ENCODE measurements around the gene AP1S1. TPM values are rescaled to one million over a fixed set of nuclear protein-coding genes. Genes with fewer than 3 reads are reported as not detected.

The AP1S1 gene
- total and polyA plus RNA-seq, 2 of the 13 experiments (the other 11 are each of a cell fraction or from before 2014, with no cell fraction given): 57.5 to 68.1 TPM

GRCh38 chr7:101124376-101125056, 29.8 kb upstream of the AP1S1 start (continued):
- no peak; the same call in 1 of the 2 replicates for TF ChIP-seq MYC (CRISPR knock-in tag; IDR thresholded peaks at IDR 0.05; ENCODE audit: borderline replicate concordance)
- no peak for TF ChIP-seq HNRNPUL1 (IDR thresholded peaks at IDR 0.05; ENCODE audit: low read depth, low read length)
- peak; percentile 74; the same call in 1 of the 2 replicates for TF ChIP-seq HMG20A (CRISPR knock-in tag; IDR thresholded peaks at IDR 0.05; ENCODE audit: borderline replicate concordance)
- no peak for TF ChIP-seq PHF20 (CRISPR knock-in tag; IDR thresholded peaks at IDR 0.05)
- no peak for TF ChIP-seq ZNF24 (IDR thresholded peaks at IDR 0.05)
- TF ChIP-seq PITX1 (CRISPR knock-in tag; IDR thresholded peaks at IDR 0.05): peak; percentile 97
- TF ChIP-seq ZNF260 (CRISPR knock-in tag; IDR thresholded peaks at IDR 0.05; ENCODE audit: borderline replicate concordance, low read depth): no peak
- no peak for TF ChIP-seq ZNF34 (CRISPR knock-in tag; IDR thresholded peaks at IDR 0.05; ENCODE audit: borderline replicate concordance)
- TF ChIP-seq, protein P1, sequence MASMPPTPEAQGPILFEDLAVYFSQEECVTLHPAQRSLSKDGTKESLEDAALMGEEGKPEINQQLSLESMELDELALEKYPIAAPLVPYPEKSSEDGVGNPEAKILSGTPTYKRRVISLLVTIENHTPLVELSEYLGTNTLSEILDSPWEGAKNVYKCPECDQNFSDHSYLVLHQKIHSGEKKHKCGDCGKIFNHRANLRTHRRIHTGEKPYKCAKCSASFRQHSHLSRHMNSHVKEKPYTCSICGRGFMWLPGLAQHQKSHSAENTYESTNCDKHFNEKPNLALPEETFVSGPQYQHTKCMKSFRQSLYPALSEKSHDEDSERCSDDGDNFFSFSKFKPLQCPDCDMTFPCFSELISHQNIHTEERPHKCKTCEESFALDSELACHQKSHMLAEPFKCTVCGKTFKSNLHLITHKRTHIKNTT (CRISPR knock-in tag; IDR thresholded peaks at IDR 0.05): no peak
- no peak for TF ChIP-seq HNRNPK (IDR thresholded peaks at IDR 0.05; ENCODE audit: low read depth, low read length, poor library complexity, severe bottlenecking)
- TF ChIP-seq ZNF724P (CRISPR knock-in tag; IDR thresholded peaks at IDR 0.05; ENCODE audit: borderline replicate concordance): no peak
- TF ChIP-seq CEBPB (IDR thresholded peaks at IDR 0.05; ENCODE audit: borderline replicate concordance, low read depth, low read length): no peak
- TF ChIP-seq KLF16 (CRISPR knock-in tag; IDR thresholded peaks at IDR 0.05): no peak
- TF ChIP-seq, protein P2, sequence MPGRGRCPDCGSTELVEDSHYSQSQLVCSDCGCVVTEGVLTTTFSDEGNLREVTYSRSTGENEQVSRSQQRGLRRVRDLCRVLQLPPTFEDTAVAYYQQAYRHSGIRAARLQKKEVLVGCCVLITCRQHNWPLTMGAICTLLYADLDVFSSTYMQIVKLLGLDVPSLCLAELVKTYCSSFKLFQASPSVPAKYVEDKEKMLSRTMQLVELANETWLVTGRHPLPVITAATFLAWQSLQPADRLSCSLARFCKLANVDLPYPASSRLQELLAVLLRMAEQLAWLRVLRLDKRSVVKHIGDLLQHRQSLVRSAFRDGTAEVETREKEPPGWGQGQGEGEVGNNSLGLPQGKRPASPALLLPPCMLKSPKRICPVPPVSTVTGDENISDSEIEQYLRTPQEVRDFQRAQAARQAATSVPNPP (CRISPR knock-in tag; IDR thresholded peaks at IDR 0.05): no peak
- no peak for TF ChIP-seq ZNF549 (CRISPR knock-in tag; IDR thresholded peaks at IDR 0.05)
- no peak for TF ChIP-seq ZNF550 (CRISPR knock-in tag; IDR thresholded peaks at IDR 0.05; ENCODE audit: borderline replicate concordance)
- no peak for TF ChIP-seq KMT2A (CRISPR knock-in tag; IDR thresholded peaks at IDR 0.05)
- no peak for TF ChIP-seq SALL2 (CRISPR knock-in tag; IDR thresholded peaks at IDR 0.05)
- TF ChIP-seq ZNF264 (CRISPR knock-in tag; IDR thresholded peaks at IDR 0.05): no peak
- TF ChIP-seq ZNF878 (CRISPR knock-in tag; IDR thresholded peaks at IDR 0.05): 0 out of 2 replicates have a peak, but pooled peaks have one; percentile 16
- no peak for TF ChIP-seq ZMYM4 (CRISPR knock-in tag; IDR thresholded peaks at IDR 0.05)
- no peak for TF ChIP-seq ZFP41 (CRISPR knock-in tag; IDR thresholded peaks at IDR 0.05; ENCODE audit: borderline replicate concordance)
- no peak for TF ChIP-seq MTERF4 (CRISPR knock-in tag; IDR thresholded peaks at IDR 0.05)
- TF ChIP-seq ZNF556 (CRISPR knock-in tag; IDR thresholded peaks at IDR 0.05; ENCODE audit: borderline replicate concordance): 0 out of 2 replicates have a peak, but pooled peaks have one; percentile 31
- TF ChIP-seq, protein P3, sequence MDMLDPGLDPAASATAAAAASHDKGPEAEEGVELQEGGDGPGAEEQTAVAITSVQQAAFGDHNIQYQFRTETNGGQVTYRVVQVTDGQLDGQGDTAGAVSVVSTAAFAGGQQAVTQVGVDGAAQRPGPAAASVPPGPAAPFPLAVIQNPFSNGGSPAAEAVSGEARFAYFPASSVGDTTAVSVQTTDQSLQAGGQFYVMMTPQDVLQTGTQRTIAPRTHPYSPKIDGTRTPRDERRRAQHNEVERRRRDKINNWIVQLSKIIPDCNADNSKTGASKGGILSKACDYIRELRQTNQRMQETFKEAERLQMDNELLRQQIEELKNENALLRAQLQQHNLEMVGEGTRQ (IDR thresholded peaks at IDR 0.05; ENCODE audit: low read depth, low read length): no peak
- TF ChIP-seq, protein P3 (CRISPR knock-in tag; IDR thresholded peaks at IDR 0.05; ENCODE audit: borderline replicate concordance): peak; percentile 46; the same call in 1 of the 2 replicates

All from HepG2 (cell line).